Endothelial cell of umbilical vein (primary cell): Measurements from ENCODE around the gene IL17RD. TPM values are rescaled to one million over a fixed set of nuclear protein-coding genes. Genes with fewer than 3 reads are reported as not detected.

Source experiments
- BruUV-seq: library from RNA; stranded (reverse); fragments of 400-500 nt; replicated peaks from 2 replicates; lab custom pipeline; 2021; lab: Mats Ljungman, UMichigan
- CTCF ChIA-PET: fragments of 300-600, 350-600 bp; sonication (Branson Sonifier 250); formaldehyde crosslinking; loops from one replicate; lab custom pipeline; 2021; ENCODE audit warnings: antibody characterized with exemption, inconsistent platforms; lab: Charles Lee
- POLR2A ChIA-PET: fragments of 300-600, 350-600 bp; sonication (Branson Sonifier 250); formaldehyde crosslinking; loops from one replicate; lab custom pipeline; 2021; ENCODE audit warnings: antibody characterized with exemption, inconsistent platforms; lab: Charles Lee
- DNase-seq: peaks from one replicate; pipeline ENCODE4 v3.0.0-alpha.2; 2011; ENCODE audit warnings: low read depth, low spot score
- FAIRE-seq: peaks from 2 replicates; lab custom pipeline; 2011; peaks lifted over from hg19 to GRCh38; lab: Jason Lieb, UNC
- H2AFZ ChIP-seq: 2 replicates; pipeline ENCODE4 v1.6.0; 2012; ENCODE audit warnings: low read depth, low read length, control low read depth, inconsistent platforms
- H3K27ac ChIP-seq: 2 replicates; pipeline ENCODE4 v1.5.1; 2011; ENCODE audit warnings: low read depth, mild to moderate bottlenecking, control low read depth, low read length, moderate library complexity; ENCODE audit not compliant: insufficient read depth
- H3K27me3 ChIP-seq, 2 experiments: 2 replicates each; pipeline versions ENCODE4 v1.6.0 to v1.6.1; 2011; ENCODE audit warnings: low read length in 2 of 2, mixed read lengths in 1 of 2; ENCODE audit not compliant: control insufficient read depth in 2 of 2, insufficient read depth in 2 of 2
- H3K36me3 ChIP-seq, 2 experiments: 2 replicates in 1 of 2; 3 replicates in 1 of 2; pipeline ENCODE4 v1.5.1; 2011; ENCODE audit warnings: low read length in 2 of 2, mild to moderate bottlenecking in 1 of 2, moderate library complexity in 1 of 2; ENCODE audit not compliant: control insufficient read depth in 2 of 2, insufficient read depth in 2 of 2; ENCODE audit errors: extremely low read depth in 1 of 2
- H3K4me1 ChIP-seq: 3 replicates; pipeline ENCODE4 v1.5.1; 2011; ENCODE audit warnings: mild to moderate bottlenecking, low read length; ENCODE audit not compliant: control insufficient read depth, insufficient read depth; ENCODE audit errors: extremely low read depth
- H3K4me2 ChIP-seq: 2 replicates; pipeline ENCODE4 v1.6.1; 2011; ENCODE audit warnings: low read length, control low read depth, mixed read lengths; ENCODE audit not compliant: insufficient read depth
- H3K4me3 ChIP-seq, 3 experiments: fragments of 200-600 bp in 1 of 3; sonication (generic), shearing (Covaris generic) in 1 of 3; replicated peaks in 1 of 3; 2 replicates each; pipeline ENCODE4 v1.5.1; 2011 to 2016; ENCODE audit warnings: control low read depth in 3 of 3, low read length in 3 of 3, mild to moderate bottlenecking in 2 of 3, inconsistent platforms in 1 of 3, low read depth in 1 of 3, moderate library complexity in 1 of 3; ENCODE audit not compliant: insufficient read depth in 1 of 3
- H3K79me2 ChIP-seq: 2 replicates; pipeline ENCODE4 v1.6.0; 2012; ENCODE audit warnings: low read length, inconsistent platforms; ENCODE audit not compliant: control insufficient read depth, insufficient read depth
- H3K9ac ChIP-seq: replicated peaks from 2 replicates; pipeline ENCODE3; 2011; ENCODE audit warnings: low read length, control low read depth; ENCODE audit not compliant: insufficient read depth; ENCODE audit errors: extremely low read depth
- H3K9me1 ChIP-seq: replicated peaks from 3 replicates; pipeline ENCODE4 v1.6.0; 2011; ENCODE audit warnings: mild to moderate bottlenecking, low read length; ENCODE audit not compliant: control insufficient read depth, insufficient read depth; ENCODE audit errors: extremely low read depth
- H3K9me3 ChIP-seq: replicated peaks from 2 replicates; pipeline ENCODE4 v1.5.1; 2012; ENCODE audit warnings: low read length, inconsistent platforms; ENCODE audit not compliant: control insufficient read depth, insufficient read depth
- H4K20me1 ChIP-seq: replicated peaks from 2 replicates; pipeline ENCODE3; 2011; ENCODE audit warnings: mild to moderate bottlenecking, low read length; ENCODE audit not compliant: control insufficient read depth, insufficient read depth; ENCODE audit errors: extremely low read depth
- EZH2 ChIP-seq: IDR thresholded peaks from 2 replicates; pipeline ENCODE4 v1.6.1; 2012; ENCODE audit warnings: borderline replicate concordance, low read depth, mild to moderate bottlenecking, moderate library complexity, low read length, inconsistent platforms; ENCODE audit not compliant: severe bottlenecking
- FOS ChIP-seq: IDR thresholded peaks from 2 replicates; pipeline ENCODE4 v1.6.1; 2011; ENCODE audit warnings: mild to moderate bottlenecking, low read length, moderate library complexity, borderline replicate concordance; ENCODE audit not compliant: insufficient read depth
- GATA2 ChIP-seq: IDR thresholded peaks from 2 replicates; pipeline ENCODE4 v1.7.0; 2011; ENCODE audit warnings: low read depth, mild to moderate bottlenecking, moderate library complexity, mixed read lengths, low read length; ENCODE audit not compliant: insufficient read length, insufficient read depth
- JUN ChIP-seq: IDR thresholded peaks from 2 replicates; pipeline ENCODE4 v1.6.1; 2011; ENCODE audit warnings: borderline replicate concordance, low read depth; ENCODE audit not compliant: insufficient read length, insufficient read depth
- MAX ChIP-seq: IDR thresholded peaks from 2 replicates; pipeline ENCODE4 v1.6.1; 2011; ENCODE audit not compliant: insufficient read depth, insufficient read length
- MYC ChIP-seq: IDR thresholded peaks from one replicate; pipeline ENCODE4 v1.6.1; 2011; ENCODE audit warnings: mild to moderate bottlenecking, low read depth, low read length
- POLR2A ChIP-seq: IDR thresholded peaks from 2 replicates; pipeline ENCODE4 v1.6.1; 2012; ENCODE audit warnings: low read depth, mild to moderate bottlenecking, control low read depth, low read length
- POLR2AphosphoS5 ChIP-seq: IDR thresholded peaks from 2 replicates; pipeline ENCODE4 v1.6.1; 2012; ENCODE audit warnings: low read depth, mild to moderate bottlenecking, control low read depth, low read length, moderate library complexity; ENCODE audit not compliant: insufficient read depth
- dilution Hi-C: fragments of 300-500 bp; cut with MboI; formaldehyde crosslinking; loops from one replicate; pipeline ENCODE4 v1.15.0; 2019; ENCODE audit warnings: low sequenced_read_pairs; ENCODE audit not compliant: extremely low pct_ligation_motif_present
- intact Hi-C: fragments of 100-400 bp; cut with micrococcal nuclease; formaldehyde crosslinking; loops from one replicate; pipeline ENCODE4 v1.10.0; 2022
- polyA plus RNA-seq, 4 experiments: library from polyadenylated mRNA; depleted of rRNA in 3 of 4; stranded (reverse) in 3 of 4; unstranded in 1 of 4; fragments of >200 nt; gene quantifications; 2 replicates each; pipeline versions ENCODE4 v1.2.1 to v1.2.3, GENCODE V29; 2011 to 2012; ENCODE audit warnings: missing spikeins in 1 of 4
- total RNA-seq: library from RNA; stranded (reverse); gene quantifications from 2 replicates; pipeline ENCODE4 v1.2.3, GENCODE V29; 2021
- TF ChIP-seq, protein P1 (sequence below), 2 donors: IDR thresholded peaks; 1 replicate in 1 of 2; 2 replicates in 1 of 2; pipeline ENCODE4 v1.5.1; 2011; ENCODE audit warnings: low read length in 2 of 2, mild to moderate bottlenecking in 2 of 2, moderate library complexity in 2 of 2, control low read depth in 1 of 2, inconsistent platforms in 1 of 2, low read depth in 1 of 2; ENCODE audit not compliant: insufficient read depth in 1 of 2; ENCODE audit errors: extremely low read depth in 1 of 2

The IL17RD gene
- total and polyA plus RNA-seq, 2 donors (not counting 3 experiments of a cell fraction or from before 2014, with no cell fraction given), result 0.36 to 0.93 TPM

- Histone ChIP-seq H3K9ac (no peak overlapping the region), H3K9me3 (no peaks in the 10 kb centered on the region), H2AFZ (no peak overlapping the region), H3K79me2 (no peaks in the 10 kb centered on the region), H3K9me1 (no peaks in the 10 kb centered on the region), H3K4me3 (no peak overlapping the region), H4K20me1 (no peaks in the 10 kb centered on the region), H3K27me3 (peaks cover 5 to 22% of the 10 kb centered on the region in 2 experiments), H3K4me2 (no peak overlapping the region), H3K4me1 (no peaks in the 10 kb centered on the region), H3K27ac (no peak overlapping the region), H3K36me3 (no peaks in the 10 kb centered on the region)
- TF ChIP-seq FOS (no peak), POLR2AphosphoS5 (no peak), MYC (no peak), GATA2 (no peak)
- no TSS peak for BruUV-seq
- intact Hi-C loops, result no loop called here
- DNase-seq (no peak), FAIRE-seq (no peak)
- ChIA-PET CTCF (interaction anchor here (0.9 to 2.1 kb wide), 3 partner anchors 9 to 124 kb away, joined by 3 to 9 read pairs (median 3); no protein-coding TSS in a partner anchor), POLR2A (interaction anchor here (0.6 kb wide), 1 partner anchor 77 kb away, joined by 8 read pairs; no protein-coding TSS in a partner anchor)
- dilution Hi-C loops, result no loop called here
Measured at GRCh38 chr3:57120040-57120439, 45.1 kb downstream of the IL17RD start.

GRCh38 chr3:57118254-57118653 lies 46.9 kb downstream of the IL17RD start:
- H3K9me1 ChIP-seq, result no peaks in the 10 kb centered on the region
- H2AFZ ChIP-seq, result no peak overlapping the region
- H3K79me2 ChIP-seq, result no peaks in the 10 kb centered on the region
- no peaks in the 10 kb centered on the region for H3K36me3 ChIP-seq
- no peak for DNase-seq
- H4K20me1 ChIP-seq, result no peaks in the 10 kb centered on the region
- no peak overlapping the region for H3K9ac ChIP-seq
- no TSS peak for BruUV-seq
- H3K27ac ChIP-seq, result no peak overlapping the region
- no peak overlapping the region for H3K4me2 ChIP-seq
- no peaks in the 10 kb centered on the region for H3K9me3 ChIP-seq
- no peaks in the 10 kb centered on the region for H3K4me1 ChIP-seq
- dilution Hi-C loops, result no loop called here
- ChIA-PET CTCF (interaction anchor here (0.9 kb wide), 1 partner anchor 18 kb away, joined by 3 read pairs; no protein-coding TSS in a partner anchor), POLR2A (interaction anchor here (0.6 kb wide), 1 partner anchor 452 kb away, joined by 7 read pairs; no protein-coding TSS in a partner anchor)
- intact Hi-C loops, result no loop called here
- no peak overlapping the region for H3K4me3 ChIP-seq
- no peak for FAIRE-seq
- peaks cover 4 to 17% of the 10 kb centered on the region in 2 experiments for H3K27me3 ChIP-seq
- TF ChIP-seq, protein P1, sequence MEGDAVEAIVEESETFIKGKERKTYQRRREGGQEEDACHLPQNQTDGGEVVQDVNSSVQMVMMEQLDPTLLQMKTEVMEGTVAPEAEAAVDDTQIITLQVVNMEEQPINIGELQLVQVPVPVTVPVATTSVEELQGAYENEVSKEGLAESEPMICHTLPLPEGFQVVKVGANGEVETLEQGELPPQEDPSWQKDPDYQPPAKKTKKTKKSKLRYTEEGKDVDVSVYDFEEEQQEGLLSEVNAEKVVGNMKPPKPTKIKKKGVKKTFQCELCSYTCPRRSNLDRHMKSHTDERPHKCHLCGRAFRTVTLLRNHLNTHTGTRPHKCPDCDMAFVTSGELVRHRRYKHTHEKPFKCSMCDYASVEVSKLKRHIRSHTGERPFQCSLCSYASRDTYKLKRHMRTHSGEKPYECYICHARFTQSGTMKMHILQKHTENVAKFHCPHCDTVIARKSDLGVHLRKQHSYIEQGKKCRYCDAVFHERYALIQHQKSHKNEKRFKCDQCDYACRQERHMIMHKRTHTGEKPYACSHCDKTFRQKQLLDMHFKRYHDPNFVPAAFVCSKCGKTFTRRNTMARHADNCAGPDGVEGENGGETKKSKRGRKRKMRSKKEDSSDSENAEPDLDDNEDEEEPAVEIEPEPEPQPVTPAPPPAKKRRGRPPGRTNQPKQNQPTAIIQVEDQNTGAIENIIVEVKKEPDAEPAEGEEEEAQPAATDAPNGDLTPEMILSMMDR (IDR thresholded peaks at IDR 0.05; ENCODE audit: extremely low read depth in 1 of 2, insufficient read depth in 1 of 2, low read depth in 1 of 2, low read length in 2 of 2), result no peak
- no peak for TF ChIP-seq JUN
- no peak for TF ChIP-seq MYC
- no peak for TF ChIP-seq POLR2AphosphoS5
- TF ChIP-seq MAX, result no peak
- TF ChIP-seq FOS, result no peak
- TF ChIP-seq GATA2, result no peak
- TF ChIP-seq POLR2A, result no peak
- no peak for TF ChIP-seq EZH2
